Fibroblast of lung (primary cell): ENCODE measurements around the gene SREBF1. TPM values are rescaled to one million over a fixed set of nuclear protein-coding genes. Genes with fewer than 3 reads are reported as not detected.
"Not testable (repeated sequence)": the region's sequence is repeated elsewhere in the genome, so short reads cannot be mapped to it uniquely, and the experiment has no call there.

Source experiments
- DNase-seq, 2 donors: peaks; one replicate each; pipeline versions ENCODE4 v3.0.0 to v3.0.0-alpha.2; 2010; ENCODE audit warnings: low read depth in 2 of 2
- H2AFZ ChIP-seq: 2 replicates; pipeline ENCODE4 v1.5.1; 2012; ENCODE audit warnings: low read length, control low read depth, inconsistent platforms
- H3K27ac ChIP-seq: 2 replicates; pipeline ENCODE4 v1.5.1; 2011; ENCODE audit warnings: low read length, control low read depth; ENCODE audit not compliant: insufficient read depth
- H3K27me3 ChIP-seq: 2 replicates; pipeline ENCODE4 v1.5.1; 2011; ENCODE audit warnings: mild to moderate bottlenecking, low read length; ENCODE audit not compliant: control insufficient read depth, insufficient read depth
- H3K36me3 ChIP-seq: 2 replicates; pipeline ENCODE4 v1.5.1; 2011; ENCODE audit warnings: low read length; ENCODE audit not compliant: control insufficient read depth, insufficient read depth
- H3K4me1 ChIP-seq: 2 replicates; pipeline ENCODE4 v1.5.1; 2011; ENCODE audit warnings: low read length; ENCODE audit not compliant: control insufficient read depth, insufficient read depth; ENCODE audit errors: extremely low read depth
- H3K4me2 ChIP-seq: 2 replicates; pipeline ENCODE4 v1.5.1; 2011; ENCODE audit warnings: low read length, control low read depth; ENCODE audit not compliant: insufficient read depth; ENCODE audit errors: extremely low read depth
- H3K4me3 ChIP-seq, 4 experiments: fragments of 200-600 bp in 1 of 4; sonication (generic) in 1 of 4; replicated peaks in 1 of 4; 2 replicates each; pipeline ENCODE4 v1.5.1; 2011 to 2016; ENCODE audit warnings: low read length in 4 of 4, low read depth in 3 of 4, mild to moderate bottlenecking in 3 of 4, control low read depth in 2 of 4, inconsistent platforms in 1 of 4, mixed read lengths in 1 of 4; ENCODE audit not compliant: insufficient read depth in 1 of 4; ENCODE audit errors: control extremely low read depth in 1 of 4
- H3K79me2 ChIP-seq: 2 replicates; pipeline ENCODE4 v1.5.1; 2012; ENCODE audit warnings: mild to moderate bottlenecking, low read length, inconsistent platforms; ENCODE audit not compliant: control insufficient read depth, insufficient read depth
- H3K9ac ChIP-seq: 2 replicates; pipeline ENCODE4 v1.5.1; 2011; ENCODE audit warnings: mild to moderate bottlenecking, low read length, control low read depth; ENCODE audit not compliant: insufficient read depth
- H3K9me3 ChIP-seq: 2 replicates; pipeline ENCODE4 v1.5.1; 2012; ENCODE audit warnings: low read depth, low read length; ENCODE audit not compliant: control insufficient read depth, insufficient read depth
- H4K20me1 ChIP-seq: 2 replicates; pipeline ENCODE4 v1.5.1; 2011; ENCODE audit warnings: low read length; ENCODE audit not compliant: control insufficient read depth, insufficient read depth; ENCODE audit errors: extremely low read depth
- EZH2 ChIP-seq: IDR thresholded peaks from 2 replicates; pipeline ENCODE4 v1.5.1; 2012; ENCODE audit warnings: low read length, control low read depth, mild to moderate bottlenecking; ENCODE audit errors: missing control alignments
- polyA plus RNA-seq, 2 donors: library from polyadenylated mRNA; depleted of rRNA in 1 of 2; stranded (reverse) in 1 of 2; unstranded in 1 of 2; fragments of >200 nt; gene quantifications; 2 replicates each; pipeline ENCODE4 v1.2.1, GENCODE V29; 2011 to 2012; ENCODE audit warnings: missing spikeins in 1 of 2
- total RNA-seq: library from RNA; depleted of rRNA; stranded (reverse); fragments of >200 nt; gene quantifications from 2 replicates; pipeline ENCODE4 v1.2.1, GENCODE V29; 2014
- TF ChIP-seq, protein P1 (sequence below), 2 donors: IDR thresholded peaks in 1 of 2; conservative IDR thresholded peaks in 1 of 2; 1 replicate in 1 of 2; 2 replicates in 1 of 2; pipeline ENCODE4 v1.5.1; 2011 to 2012; ENCODE audit warnings: low read length in 2 of 2, control low read depth in 1 of 2, inconsistent platforms in 1 of 2, low read depth in 1 of 2, mild to moderate bottlenecking in 1 of 2

The SREBF1 gene
- total and polyA plus RNA-seq, 2 donors (not counting 1 experiment from before 2014, with no cell fraction given), result 29.7 to 77.6 TPM

- peak overlapping the region; percentile 15 for H3K4me2 ChIP-seq
- TF ChIP-seq EZH2, result no peak
- TF ChIP-seq, protein P1, sequence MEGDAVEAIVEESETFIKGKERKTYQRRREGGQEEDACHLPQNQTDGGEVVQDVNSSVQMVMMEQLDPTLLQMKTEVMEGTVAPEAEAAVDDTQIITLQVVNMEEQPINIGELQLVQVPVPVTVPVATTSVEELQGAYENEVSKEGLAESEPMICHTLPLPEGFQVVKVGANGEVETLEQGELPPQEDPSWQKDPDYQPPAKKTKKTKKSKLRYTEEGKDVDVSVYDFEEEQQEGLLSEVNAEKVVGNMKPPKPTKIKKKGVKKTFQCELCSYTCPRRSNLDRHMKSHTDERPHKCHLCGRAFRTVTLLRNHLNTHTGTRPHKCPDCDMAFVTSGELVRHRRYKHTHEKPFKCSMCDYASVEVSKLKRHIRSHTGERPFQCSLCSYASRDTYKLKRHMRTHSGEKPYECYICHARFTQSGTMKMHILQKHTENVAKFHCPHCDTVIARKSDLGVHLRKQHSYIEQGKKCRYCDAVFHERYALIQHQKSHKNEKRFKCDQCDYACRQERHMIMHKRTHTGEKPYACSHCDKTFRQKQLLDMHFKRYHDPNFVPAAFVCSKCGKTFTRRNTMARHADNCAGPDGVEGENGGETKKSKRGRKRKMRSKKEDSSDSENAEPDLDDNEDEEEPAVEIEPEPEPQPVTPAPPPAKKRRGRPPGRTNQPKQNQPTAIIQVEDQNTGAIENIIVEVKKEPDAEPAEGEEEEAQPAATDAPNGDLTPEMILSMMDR (conservative IDR thresholded peaks at IDR 0.05 in 1 of 2, IDR thresholded peaks at IDR 0.05 in 1 of 2; ENCODE audit: low read depth in 1 of 2, low read length in 2 of 2), result no peak
- H3K9me3 ChIP-seq, result no peaks in the 10 kb centered on the region
- DNase-seq, result peak; percentile 43 to 68
- no peak overlapping the region for H2AFZ ChIP-seq
- no peak overlapping the region for H3K4me3 ChIP-seq
- peaks cover 8% of the 10 kb centered on the region for H3K4me1 ChIP-seq
- H3K36me3 ChIP-seq, result peaks cover 28% of the 10 kb centered on the region
- no peaks in the 10 kb centered on the region for H4K20me1 ChIP-seq
- H3K9ac ChIP-seq, result no peak overlapping the region
- H3K27ac ChIP-seq, result peak overlapping the region; percentile 10
- H3K79me2 ChIP-seq, result no peaks in the 10 kb centered on the region
- no peaks in the 10 kb centered on the region for H3K27me3 ChIP-seq
These were observed 26.5 kb downstream of the SREBF1 start for GRCh38 chr17:17810084-17810894.

- Histone ChIP-seq H3K4me1 (peaks cover 8% of the 10 kb centered on the region), H3K27me3 (no peaks in the 10 kb centered on the region), H4K20me1 (no peaks in the 10 kb centered on the region), H2AFZ (no peak overlapping the region), H3K4me3 (no peak overlapping the region), H3K9ac (no peak overlapping the region), H3K79me2 (no peaks in the 10 kb centered on the region), H3K36me3 (peaks cover 28% of the 10 kb centered on the region), H3K27ac (no peak overlapping the region), H3K4me2 (no peak overlapping the region), H3K9me3 (no peaks in the 10 kb centered on the region)
- TF ChIP-seq, protein P1 (conservative IDR thresholded peaks at IDR 0.05 in 1 of 2, IDR thresholded peaks at IDR 0.05 in 1 of 2; ENCODE audit: low read depth in 1 of 2, low read length in 2 of 2), result no peak
- no peak for TF ChIP-seq EZH2
- DNase-seq, result no peak
These were observed 27.2 kb downstream of the SREBF1 start for GRCh38 chr17:17809531-17810083.

- Histone ChIP-seq H3K27me3 (no peaks in the 10 kb centered on the region), H4K20me1 (no peaks in the 10 kb centered on the region), H3K9ac (no peak overlapping the region), H3K4me3 (no peak overlapping the region), H3K79me2 (no peaks in the 10 kb centered on the region), H3K27ac (no peak overlapping the region), H3K36me3 (peaks cover 33% of the 10 kb centered on the region), H2AFZ (no peak overlapping the region), H3K9me3 (no peaks in the 10 kb centered on the region), H3K4me2 (no peak overlapping the region), H3K4me1 (peaks cover 8% of the 10 kb centered on the region)
- no peak for TF ChIP-seq EZH2
- TF ChIP-seq, protein P1 (conservative IDR thresholded peaks at IDR 0.05 in 1 of 2, IDR thresholded peaks at IDR 0.05 in 1 of 2; ENCODE audit: low read depth in 1 of 2, low read length in 2 of 2), result no peak
- peak; percentile 45 to 58 for DNase-seq
These were observed 27.9 kb downstream of the SREBF1 start for GRCh38 chr17:17808706-17809432.

DNA sequence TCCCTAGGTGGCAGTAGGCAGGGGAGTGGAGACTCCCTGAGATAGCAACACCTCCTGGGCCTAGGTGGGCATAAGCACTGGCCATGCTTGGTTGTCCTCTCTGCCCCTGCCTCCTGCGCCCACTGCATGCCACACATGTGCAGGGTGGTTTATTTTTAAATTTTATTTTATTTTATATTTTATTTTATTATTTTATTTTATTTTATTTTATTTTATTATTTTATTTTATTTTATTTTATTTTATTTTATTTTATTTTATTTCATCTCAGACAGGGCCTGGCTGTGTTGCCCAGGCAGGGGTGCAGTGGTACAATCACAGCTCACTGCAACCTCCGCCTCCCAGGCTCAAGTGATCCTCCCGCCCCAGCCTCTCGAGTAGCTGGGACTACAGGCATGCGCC, 28.6 kb downstream of the SREBF1 start:
- not testable (repeated sequence) for H3K4me2 ChIP-seq, H3K9ac ChIP-seq, H3K9me3 ChIP-seq, H4K20me1 ChIP-seq, H3K27me3 ChIP-seq, H3K4me3 ChIP-seq, H3K27ac ChIP-seq, DNase-seq, H3K79me2 ChIP-seq, H2AFZ ChIP-seq, H3K4me1 ChIP-seq
- H3K36me3 ChIP-seq, result peaks cover 30% of the 10 kb centered on the region
